ENCODE measurements around the gene TCF3.

Gene TCF3

DNA sequence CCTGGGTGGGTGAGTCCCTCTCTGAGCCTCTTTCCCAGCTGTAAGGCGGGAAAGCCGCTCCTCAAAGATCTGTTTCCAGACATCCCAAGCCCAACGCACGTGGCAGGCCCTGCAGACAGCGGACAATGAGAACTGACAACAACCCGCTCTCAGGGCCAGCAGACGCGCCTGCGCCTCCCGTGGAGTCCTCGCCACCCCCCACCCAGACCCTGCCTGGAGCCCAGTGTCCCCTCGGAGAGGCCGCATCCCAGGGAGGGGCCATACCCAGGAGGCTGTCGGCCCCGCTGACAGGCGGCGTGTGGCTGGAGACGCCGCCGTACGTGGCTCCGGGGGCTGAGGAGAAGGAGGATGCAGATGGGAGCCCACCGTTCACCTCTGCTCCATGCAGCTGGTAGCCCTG is 30.8 kb downstream of the TCF3 start:
- Histone ChIP-seq H3K9ac (ENCODE audit: low read length) (no peak overlapping the region), H3K27ac (ENCODE audit: low read length) (no peak overlapping the region), H3K9me3 (ENCODE audit: control insufficient read depth, low read depth, low read length) (no peaks in the 10 kb centered on the region), H3K4me1 (ENCODE audit: control insufficient read depth, low read depth, low read length) (no peaks in the 10 kb centered on the region), H3K36me3 (ENCODE audit: control insufficient read depth, low read depth, low read length) (peaks cover 59% of the 10 kb centered on the region), H3K4me3 (ENCODE audit: low read length) (no peak overlapping the region), H3K27me3 (ENCODE audit: control insufficient read depth, insufficient read depth, low read length) (no peaks in the 10 kb centered on the region)

DNA sequence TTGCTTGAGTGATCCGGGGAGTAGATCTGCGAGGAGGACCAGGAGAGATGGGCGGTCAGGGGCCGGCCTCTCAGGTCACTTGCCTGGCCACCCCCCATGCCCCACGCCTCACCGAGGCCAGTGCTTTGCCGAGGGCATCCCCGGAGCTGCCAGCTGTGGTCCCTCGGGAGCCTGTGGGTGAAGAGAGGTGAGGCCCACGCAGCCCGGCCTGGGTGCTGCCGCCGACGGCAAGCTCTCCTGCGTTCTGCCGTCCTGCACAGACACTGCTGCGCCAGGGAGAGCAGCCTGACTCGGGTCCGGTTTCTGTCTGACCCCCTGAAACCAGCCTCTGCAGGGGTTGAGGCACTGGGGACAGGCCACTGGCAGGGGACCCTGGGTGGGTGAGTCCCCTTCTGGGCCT is 31.4 kb downstream of the TCF3 start:
- Histone ChIP-seq H3K27ac (ENCODE audit: low read length) (no peak overlapping the region), H3K27me3 (ENCODE audit: control insufficient read depth, insufficient read depth, low read length) (no peaks in the 10 kb centered on the region), H3K4me1 (ENCODE audit: control insufficient read depth, low read depth, low read length) (no peaks in the 10 kb centered on the region), H3K9ac (ENCODE audit: low read length) (no peak overlapping the region), H3K36me3 (ENCODE audit: control insufficient read depth, low read depth, low read length) (peaks cover 61% of the 10 kb centered on the region), H3K9me3 (ENCODE audit: control insufficient read depth, low read depth, low read length) (no peaks in the 10 kb centered on the region), H3K4me3 (ENCODE audit: low read length) (no peak overlapping the region)

DNA sequence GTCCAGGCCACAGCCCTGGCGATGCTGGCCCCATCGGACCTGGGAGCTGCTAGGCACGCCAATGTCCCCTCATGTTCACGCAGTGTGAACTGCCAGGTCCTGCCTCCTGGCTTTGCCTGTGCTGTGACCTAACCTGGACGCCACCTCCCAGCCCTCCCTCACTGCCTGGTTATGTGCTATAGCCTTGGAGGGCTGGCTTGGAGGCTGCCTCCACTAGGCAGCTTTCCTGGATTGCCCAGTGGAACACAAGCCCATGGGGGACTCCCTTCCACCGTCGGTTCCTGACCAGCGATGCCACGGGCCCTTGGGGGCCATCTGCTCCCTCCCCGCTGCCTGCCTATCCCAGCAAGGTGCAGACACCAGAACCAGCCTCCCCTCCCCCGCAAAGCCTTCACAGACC is 31.9 kb downstream of the TCF3 start:
- H3K4me1 ChIP-seq (ENCODE audit: control insufficient read depth, low read depth, low read length) = no peaks in the 10 kb centered on the region
- no peak overlapping the region for H3K4me3 ChIP-seq (ENCODE audit: low read length)
- no peaks in the 10 kb centered on the region for H3K9me3 ChIP-seq (ENCODE audit: control insufficient read depth, low read depth, low read length)
- H3K27ac ChIP-seq (ENCODE audit: low read length) = no peak overlapping the region
- no peaks in the 10 kb centered on the region for H3K27me3 ChIP-seq (ENCODE audit: control insufficient read depth, insufficient read depth, low read length)
- H3K9ac ChIP-seq (ENCODE audit: low read length) = no peak overlapping the region
- H3K36me3 ChIP-seq (ENCODE audit: control insufficient read depth, low read depth, low read length) = peaks cover 66% of the 10 kb centered on the region

DNA sequence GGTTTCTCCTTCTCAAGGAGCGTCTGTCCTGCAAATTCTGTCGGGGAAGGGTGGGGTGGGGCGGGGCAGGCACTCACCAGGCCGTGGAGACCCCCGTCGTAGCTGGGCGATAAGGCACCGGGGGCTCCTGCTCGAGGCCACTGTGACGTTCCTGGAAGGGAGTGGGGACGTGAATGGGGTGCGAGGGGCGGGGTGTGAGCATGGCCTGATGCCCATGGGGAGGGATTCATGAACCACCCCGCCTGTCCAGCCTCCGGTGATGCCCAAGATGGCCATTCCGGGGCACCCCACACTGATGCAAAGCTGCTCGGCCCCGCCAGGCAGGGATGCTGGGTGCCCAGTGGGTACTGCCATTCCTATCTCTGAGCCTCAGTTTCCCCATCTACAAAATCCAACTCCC is 32.7 kb downstream of the TCF3 start:
- H3K27ac ChIP-seq (ENCODE audit: low read length) = no peak overlapping the region
- H3K4me3 ChIP-seq (ENCODE audit: low read length) = no peak overlapping the region
- H3K9ac ChIP-seq (ENCODE audit: low read length) = no peak overlapping the region
- peaks cover 71% of the 10 kb centered on the region for H3K36me3 ChIP-seq (ENCODE audit: control insufficient read depth, low read depth, low read length)
- H3K27me3 ChIP-seq (ENCODE audit: control insufficient read depth, insufficient read depth, low read length) = no peaks in the 10 kb centered on the region
- H3K4me1 ChIP-seq (ENCODE audit: control insufficient read depth, low read depth, low read length) = no peaks in the 10 kb centered on the region
- no peaks in the 10 kb centered on the region for H3K9me3 ChIP-seq (ENCODE audit: control insufficient read depth, low read depth, low read length)

DNA sequence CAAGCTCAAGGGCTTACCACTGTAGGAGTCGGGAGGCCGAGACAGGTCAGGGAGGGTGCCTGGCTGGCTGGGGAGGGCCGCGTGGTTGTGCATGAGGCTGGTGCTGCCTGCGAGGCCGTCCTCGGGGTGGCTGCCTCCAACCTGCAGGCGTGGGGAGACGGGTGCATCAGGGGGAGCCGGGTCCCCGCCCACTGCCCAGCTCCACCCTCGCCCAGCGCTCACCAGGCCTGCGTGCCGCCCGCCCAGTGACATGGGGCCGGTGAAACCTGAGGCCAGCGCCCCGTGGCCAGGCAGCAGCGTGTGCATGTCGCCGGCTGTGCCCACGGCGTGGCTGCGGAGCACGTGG is 33.3 kb downstream of the TCF3 start:
- Histone ChIP-seq H3K9ac (ENCODE audit: low read length) (no peak overlapping the region), H3K27ac (ENCODE audit: low read length) (no peak overlapping the region), H3K27me3 (ENCODE audit: control insufficient read depth, insufficient read depth, low read length) (no peaks in the 10 kb centered on the region), H3K4me3 (ENCODE audit: low read length) (no peak overlapping the region), H3K9me3 (ENCODE audit: control insufficient read depth, low read depth, low read length) (no peaks in the 10 kb centered on the region), H3K36me3 (ENCODE audit: control insufficient read depth, low read depth, low read length) (peaks cover 76% of the 10 kb centered on the region), H3K4me1 (ENCODE audit: control insufficient read depth, low read depth, low read length) (no peaks in the 10 kb centered on the region)

DNA sequence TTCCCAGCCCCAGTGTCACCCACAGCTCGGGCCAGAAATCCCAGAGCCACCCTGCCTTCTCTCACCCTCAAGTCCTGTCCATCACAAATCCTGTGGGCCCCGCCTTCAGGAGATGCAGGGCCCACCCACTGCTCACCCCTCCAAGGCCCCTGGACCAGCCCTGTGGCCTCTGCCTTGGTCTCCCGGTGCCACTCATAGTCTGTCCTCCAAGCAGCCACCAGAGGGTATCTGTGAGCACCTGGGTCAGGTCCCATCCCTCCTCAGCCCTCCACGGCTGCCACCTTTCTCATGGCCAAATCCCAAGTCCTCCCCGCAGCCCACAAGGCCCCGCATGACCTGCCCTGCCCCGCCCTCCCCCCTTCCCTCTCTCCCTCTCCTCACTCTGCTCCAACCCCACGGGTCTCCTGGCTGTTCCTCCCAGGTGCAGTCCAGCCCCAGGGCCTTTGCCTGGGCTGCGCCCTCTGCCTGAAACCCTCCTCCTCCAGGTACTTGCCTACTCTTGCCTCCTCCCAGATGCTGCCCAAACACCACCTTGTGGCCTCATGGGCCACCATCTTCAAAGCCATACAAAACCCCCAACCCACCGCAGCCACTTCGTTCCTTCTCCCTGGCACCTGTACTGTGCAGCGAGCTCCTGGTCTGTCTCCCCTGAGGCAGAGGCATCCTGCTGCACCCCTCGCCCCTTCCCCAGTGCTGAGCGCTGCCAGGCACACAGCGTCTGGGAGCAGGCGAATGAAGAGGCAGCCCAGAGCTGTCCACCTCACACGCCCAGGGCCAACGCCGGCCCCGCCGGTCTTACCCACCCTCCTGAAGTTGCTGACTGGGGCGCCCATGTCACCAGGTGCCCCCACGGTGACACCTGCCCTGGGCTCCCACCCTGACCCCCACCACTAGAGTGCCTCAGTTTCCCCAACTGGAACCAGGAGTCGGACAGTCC is 34.0 kb downstream of the TCF3 start:
- Histone ChIP-seq H3K27me3 (ENCODE audit: control insufficient read depth, insufficient read depth, low read length) (no peaks in the 10 kb centered on the region), H3K4me1 (ENCODE audit: control insufficient read depth, low read depth, low read length) (no peaks in the 10 kb centered on the region), H3K27ac (ENCODE audit: low read length) (no peak overlapping the region), H3K9ac (ENCODE audit: low read length) (no peak overlapping the region), H3K9me3 (ENCODE audit: control insufficient read depth, low read depth, low read length) (no peaks in the 10 kb centered on the region), H3K4me3 (ENCODE audit: low read length) (no peak overlapping the region), H3K36me3 (ENCODE audit: control insufficient read depth, low read depth, low read length) (peaks cover 76% of the 10 kb centered on the region)

DNA sequence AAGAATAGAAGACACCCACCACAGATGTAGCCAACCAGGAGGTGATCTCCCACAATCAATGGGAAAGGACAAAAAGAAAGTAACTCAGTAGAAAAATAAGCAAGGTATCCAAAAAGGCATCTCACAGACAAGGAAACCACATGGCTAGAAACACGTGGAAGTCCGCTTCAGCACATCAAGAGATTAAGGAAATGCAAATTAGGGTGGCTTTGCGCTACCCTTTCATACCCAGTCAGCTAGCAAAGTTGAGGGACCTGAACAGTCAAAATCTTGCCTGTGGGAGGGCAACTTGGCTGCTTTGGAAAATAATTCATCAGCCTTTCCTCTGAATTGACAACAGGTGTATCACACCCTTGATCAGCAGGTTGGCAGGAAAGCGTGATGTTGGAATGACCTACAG is 35.5 kb downstream of the TCF3 start:
- peaks cover 83% of the 10 kb centered on the region for H3K36me3 ChIP-seq (ENCODE audit: control insufficient read depth, low read depth, low read length)
- no peaks in the 10 kb centered on the region for H3K4me1 ChIP-seq (ENCODE audit: control insufficient read depth, low read depth, low read length)
- no peak overlapping the region for H3K27ac ChIP-seq (ENCODE audit: low read length)
- no peaks in the 10 kb centered on the region for H3K27me3 ChIP-seq (ENCODE audit: control insufficient read depth, insufficient read depth, low read length)
- H3K4me3 ChIP-seq (ENCODE audit: low read length) = no peak overlapping the region
- no peak overlapping the region for H3K9ac ChIP-seq (ENCODE audit: low read length)
- H3K9me3 ChIP-seq (ENCODE audit: control insufficient read depth, low read depth, low read length) = no peaks in the 10 kb centered on the region

DNA sequence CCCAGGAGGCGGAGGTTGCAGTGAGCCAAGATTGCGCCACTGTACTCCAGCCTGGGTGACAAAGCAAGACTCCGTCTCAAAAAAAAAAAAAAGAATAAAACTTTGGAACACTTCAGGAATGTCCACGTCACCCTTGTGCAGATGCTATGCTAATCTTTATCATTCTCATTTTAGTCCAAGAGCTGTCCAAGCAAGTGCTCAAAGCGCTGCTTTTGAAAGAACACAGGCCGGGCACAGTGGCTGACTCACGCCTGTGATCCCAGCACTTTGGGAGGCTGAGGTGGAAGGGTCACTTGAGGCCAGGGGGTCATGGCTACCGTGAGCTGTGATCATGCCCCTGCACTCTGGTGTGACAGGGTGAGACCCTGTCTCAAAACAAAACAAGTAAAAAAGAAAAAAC is 36.0 kb downstream of the TCF3 start:
- H3K9ac ChIP-seq (ENCODE audit: low read length) = no peak overlapping the region
- peaks cover 83% of the 10 kb centered on the region for H3K36me3 ChIP-seq (ENCODE audit: control insufficient read depth, low read depth, low read length)
- H3K27me3 ChIP-seq (ENCODE audit: control insufficient read depth, insufficient read depth, low read length) = no peaks in the 10 kb centered on the region
- no peaks in the 10 kb centered on the region for H3K9me3 ChIP-seq (ENCODE audit: control insufficient read depth, low read depth, low read length)
- no peaks in the 10 kb centered on the region for H3K4me1 ChIP-seq (ENCODE audit: control insufficient read depth, low read depth, low read length)
- no peak overlapping the region for H3K4me3 ChIP-seq (ENCODE audit: low read length)
- no peak overlapping the region for H3K27ac ChIP-seq (ENCODE audit: low read length)

DNA sequence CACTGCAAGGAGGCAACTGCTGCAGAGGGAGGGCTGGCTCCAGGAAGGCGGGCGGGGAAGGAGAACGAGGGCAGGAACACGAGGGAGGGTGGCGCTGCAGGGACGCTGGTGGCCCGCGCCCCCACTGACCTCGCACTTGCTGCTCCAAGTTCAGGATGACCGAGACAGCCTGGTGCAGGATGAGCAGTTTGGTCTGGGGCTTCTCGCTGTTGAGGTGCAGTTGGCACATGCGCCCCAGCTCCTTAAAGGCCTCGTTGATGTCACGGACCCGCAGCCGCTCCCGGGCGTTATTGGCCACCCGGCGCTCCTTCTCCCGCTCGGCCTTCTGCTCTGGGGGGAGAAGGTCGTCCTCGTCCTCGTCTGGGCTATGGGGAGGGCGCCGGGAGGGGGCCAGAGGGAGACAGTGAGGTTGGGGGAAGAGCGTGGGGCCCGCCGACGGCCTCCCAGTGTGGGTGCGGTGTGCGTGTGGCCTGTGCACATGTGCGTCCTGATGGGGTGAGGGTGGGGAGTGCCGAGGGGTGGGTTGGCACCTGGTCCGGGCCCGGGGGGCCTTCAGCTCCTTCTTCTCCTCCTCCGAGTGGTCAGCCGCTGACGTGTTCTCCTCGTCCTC is 37.2 kb downstream of the TCF3 start:
- no peaks in the 10 kb centered on the region for H3K27me3 ChIP-seq (ENCODE audit: control insufficient read depth, insufficient read depth, low read length)
- no peak overlapping the region for H3K27ac ChIP-seq (ENCODE audit: low read length)
- peaks cover 84% of the 10 kb centered on the region for H3K36me3 ChIP-seq (ENCODE audit: control insufficient read depth, low read depth, low read length)
- H3K4me1 ChIP-seq (ENCODE audit: control insufficient read depth, low read depth, low read length) = no peaks in the 10 kb centered on the region
- no peak overlapping the region for H3K4me3 ChIP-seq (ENCODE audit: low read length)
- no peaks in the 10 kb centered on the region for H3K9me3 ChIP-seq (ENCODE audit: control insufficient read depth, low read depth, low read length)
- no peak overlapping the region for H3K9ac ChIP-seq (ENCODE audit: low read length)

DNA sequence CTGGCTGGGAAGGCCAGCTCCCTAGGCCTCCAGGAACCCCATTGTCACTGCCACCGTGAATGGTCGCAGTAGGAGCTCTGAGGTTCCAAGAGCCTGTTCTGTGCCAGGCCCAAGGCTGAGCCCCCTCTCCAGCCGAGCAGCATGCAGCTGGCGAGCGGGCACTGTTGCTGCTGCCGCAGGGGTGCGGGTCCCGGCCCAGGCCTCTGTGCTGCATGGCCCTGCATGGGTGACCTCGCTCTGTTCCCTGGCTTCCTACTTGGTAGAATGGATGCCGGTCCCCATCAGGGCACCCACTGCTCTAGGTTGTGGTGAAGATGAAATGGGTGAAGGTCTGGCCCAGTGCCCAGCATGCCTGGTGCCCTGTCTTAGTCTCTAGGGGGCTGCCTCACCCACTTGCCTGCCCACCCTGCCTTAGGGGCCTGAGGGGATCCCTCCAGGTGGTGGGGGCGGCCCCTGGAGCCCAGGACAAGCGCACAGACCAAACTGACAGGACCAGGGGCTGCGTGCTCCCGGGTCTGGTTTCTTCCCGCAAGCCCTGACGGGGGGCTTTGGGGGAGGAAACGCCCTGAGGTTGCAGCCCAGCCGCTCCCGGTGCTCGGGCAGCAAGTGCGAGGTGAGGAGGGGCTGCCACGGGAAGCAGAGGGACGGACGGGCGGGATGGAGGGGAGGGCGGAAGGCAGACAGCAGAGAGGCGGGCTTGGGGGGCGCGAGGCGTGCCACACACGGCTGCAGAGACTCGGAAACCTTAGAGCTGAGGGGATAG is 38.4 kb downstream of the TCF3 start:
- H3K9me3 ChIP-seq (ENCODE audit: control insufficient read depth, low read depth, low read length) = no peaks in the 10 kb centered on the region
- peaks cover 81% of the 10 kb centered on the region for H3K36me3 ChIP-seq (ENCODE audit: control insufficient read depth, low read depth, low read length)
- H3K4me3 ChIP-seq (ENCODE audit: low read length) = no peak overlapping the region
- no peaks in the 10 kb centered on the region for H3K4me1 ChIP-seq (ENCODE audit: control insufficient read depth, low read depth, low read length)
- no peaks in the 10 kb centered on the region for H3K27me3 ChIP-seq (ENCODE audit: control insufficient read depth, insufficient read depth, low read length)
- no peak overlapping the region for H3K9ac ChIP-seq (ENCODE audit: low read length)
- H3K27ac ChIP-seq (ENCODE audit: low read length) = no peak overlapping the region

DNA sequence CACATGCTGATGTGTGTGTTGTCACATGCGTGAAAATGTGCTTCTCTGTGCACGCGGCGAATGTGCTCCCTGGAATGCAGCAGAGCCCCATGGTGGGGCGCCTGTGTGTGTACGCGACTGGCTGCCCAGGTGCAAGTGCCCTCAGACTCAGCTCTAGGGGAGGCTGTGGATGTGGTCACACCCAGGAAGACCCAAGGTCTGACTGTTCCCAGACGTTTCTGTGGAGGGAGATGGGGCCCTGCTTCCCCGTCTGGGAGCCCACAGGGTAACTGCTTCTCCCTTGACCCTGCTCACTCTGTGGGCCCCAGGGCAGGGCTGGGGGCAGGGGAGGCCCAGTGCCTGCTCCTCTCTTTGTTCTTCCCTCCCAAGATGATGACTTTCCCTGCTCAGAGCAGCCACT is 39.3 kb downstream of the TCF3 start:
- Histone ChIP-seq H3K4me3 (ENCODE audit: low read length) (no peak overlapping the region), H3K27ac (ENCODE audit: low read length) (no peak overlapping the region), H3K36me3 (ENCODE audit: control insufficient read depth, low read depth, low read length) (peaks cover 79% of the 10 kb centered on the region), H3K27me3 (ENCODE audit: control insufficient read depth, insufficient read depth, low read length) (no peaks in the 10 kb centered on the region), H3K9ac (ENCODE audit: low read length) (no peak overlapping the region), H3K4me1 (ENCODE audit: control insufficient read depth, low read depth, low read length) (no peaks in the 10 kb centered on the region), H3K9me3 (ENCODE audit: control insufficient read depth, low read depth, low read length) (no peaks in the 10 kb centered on the region)
